ENCODE results near the gene DNAH3.
"Not testable (repeated sequence)": the region's sequence is repeated elsewhere in the genome, so short reads cannot be mapped to it uniquely, and the experiment has no call there.

The DNAH3 gene

DNA sequence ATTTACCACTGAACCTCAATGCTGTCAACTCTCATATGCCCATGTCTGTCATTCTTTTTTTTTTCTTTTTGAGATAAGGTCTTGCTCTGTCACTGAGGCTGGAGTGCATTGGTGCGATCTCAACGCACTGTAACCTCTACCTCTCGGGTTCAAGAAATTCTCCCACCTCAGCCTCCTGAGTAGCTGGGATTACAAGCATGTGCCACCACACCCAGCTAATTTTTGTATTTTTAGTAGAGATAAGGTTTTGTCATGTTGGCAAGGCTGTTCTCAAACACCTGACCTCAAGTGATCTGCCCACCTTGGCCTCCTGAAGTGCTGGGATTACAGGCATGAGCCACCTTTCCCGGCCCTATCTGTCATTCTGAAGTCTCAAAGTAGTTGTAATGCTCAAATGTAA lies 177.4 kb downstream of the DNAH3 start:
- not testable (repeated sequence) for H3K36me3 ChIP-seq (ENCODE audit: control insufficient read depth, insufficient read depth, low read length); H3K9me3 ChIP-seq (ENCODE audit: control insufficient read depth, insufficient read depth, low read length); H3K4me3 ChIP-seq (ENCODE audit: low read length); H3K27ac ChIP-seq (ENCODE audit: low read length); H3K27me3 ChIP-seq (ENCODE audit: control insufficient read depth, insufficient read depth, low read length); H3K4me1 ChIP-seq (ENCODE audit: control insufficient read depth, insufficient read depth, low read length); DNase-seq (ENCODE audit: low read depth, low spot score)
- no CpG with 5 or more reads among the region's 4 CpGs for WGBS (ENCODE audit: insufficient coverage, insufficient read length)

DNA sequence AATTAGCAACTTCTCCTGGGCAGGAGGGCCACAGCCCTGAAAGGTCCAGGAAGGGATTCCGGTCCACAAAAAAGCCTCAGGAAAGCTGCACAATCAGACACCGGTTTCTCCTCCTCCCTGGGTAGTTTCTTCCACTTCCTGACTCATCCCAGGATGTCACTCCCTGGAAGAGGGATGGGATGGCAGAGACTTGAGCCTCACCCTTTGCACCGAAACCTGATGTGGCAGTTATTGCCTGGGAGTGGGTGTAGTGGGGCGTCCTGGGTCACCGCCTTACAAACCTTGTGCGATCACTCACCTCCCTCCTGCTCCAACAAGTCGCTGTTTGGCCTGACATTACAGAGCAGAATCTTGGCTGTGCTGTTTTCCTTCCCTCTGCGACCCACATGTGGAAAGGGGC lies 179.2 kb downstream of the DNAH3 start:
- Histone ChIP-seq H3K27ac (ENCODE audit: low read length) (no peak overlapping the region), H3K4me1 (ENCODE audit: control insufficient read depth, insufficient read depth, low read length) (peaks cover 7% of the 10 kb centered on the region), H3K36me3 (ENCODE audit: control insufficient read depth, insufficient read depth, low read length) (no peaks in the 10 kb centered on the region), H3K27me3 (ENCODE audit: control insufficient read depth, insufficient read depth, low read length) (no peaks in the 10 kb centered on the region), H3K9me3 (ENCODE audit: control insufficient read depth, insufficient read depth, low read length) (no peaks in the 10 kb centered on the region), H3K4me3 (ENCODE audit: low read length) (no peak overlapping the region)
- DNase-seq (ENCODE audit: low read depth, low spot score): no peak
- WGBS (ENCODE audit: insufficient coverage, insufficient read length): no CpG with 5 or more reads among the region's 8 CpGs

DNA sequence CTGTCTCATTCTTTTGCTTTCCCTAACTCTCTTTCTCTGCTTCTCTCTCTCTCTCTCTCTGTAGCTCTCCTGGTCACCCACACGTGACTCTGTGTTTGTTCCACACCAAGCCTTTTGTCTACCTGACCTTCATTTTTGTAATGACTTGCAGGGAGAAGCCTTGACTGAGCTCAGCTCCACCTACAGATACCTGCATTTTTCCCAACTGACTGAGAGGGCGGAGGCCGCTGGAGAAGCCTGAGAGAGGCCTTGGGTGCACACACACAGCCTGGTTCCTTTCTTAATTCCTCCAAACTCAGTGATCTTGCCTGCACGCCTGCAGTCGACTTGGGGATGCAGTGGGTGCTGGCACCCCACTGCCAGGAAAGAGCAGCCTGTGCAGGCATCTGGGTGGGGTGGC lies 181.3 kb downstream of the DNAH3 start:
- no peak for DNase-seq (ENCODE audit: low read depth, low spot score)
- Histone ChIP-seq H3K36me3 (ENCODE audit: control insufficient read depth, insufficient read depth, low read length) (no peaks in the 10 kb centered on the region), H3K4me1 (ENCODE audit: control insufficient read depth, insufficient read depth, low read length) (peaks cover 7% of the 10 kb centered on the region), H3K9me3 (ENCODE audit: control insufficient read depth, insufficient read depth, low read length) (no peaks in the 10 kb centered on the region), H3K27ac (ENCODE audit: low read length) (no peak overlapping the region), H3K27me3 (ENCODE audit: control insufficient read depth, insufficient read depth, low read length) (no peaks in the 10 kb centered on the region), H3K4me3 (ENCODE audit: low read length) (no peak overlapping the region)
- WGBS (ENCODE audit: insufficient coverage, insufficient read length): no CpG with 5 or more reads among the region's 5 CpGs

DNA sequence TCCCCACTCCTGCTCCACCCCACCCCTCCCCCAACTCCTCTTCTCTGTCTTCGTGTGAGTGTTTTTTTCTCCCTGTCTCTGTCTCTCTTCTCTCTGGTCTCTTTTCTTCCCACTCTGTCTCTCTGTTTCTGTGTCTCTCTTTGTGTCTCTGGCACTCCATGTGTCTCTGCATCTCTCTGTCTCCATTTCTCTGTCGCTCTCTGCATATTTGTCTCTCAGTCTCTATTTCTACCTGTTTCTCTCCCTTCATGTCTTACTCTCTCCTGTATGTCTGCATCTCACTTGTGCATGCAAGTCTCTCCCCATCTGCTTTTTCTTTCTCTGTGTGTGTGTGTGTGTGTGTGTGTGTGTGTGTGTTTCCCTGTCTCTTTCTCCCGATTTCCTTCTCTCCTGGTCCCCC lies 181.9 kb downstream of the DNAH3 start:
- no CpG with 5 or more reads among the region's 3 CpGs for WGBS (ENCODE audit: insufficient coverage, insufficient read length)
- no peaks in the 10 kb centered on the region for H3K9me3 ChIP-seq (ENCODE audit: control insufficient read depth, insufficient read depth, low read length)

DNA sequence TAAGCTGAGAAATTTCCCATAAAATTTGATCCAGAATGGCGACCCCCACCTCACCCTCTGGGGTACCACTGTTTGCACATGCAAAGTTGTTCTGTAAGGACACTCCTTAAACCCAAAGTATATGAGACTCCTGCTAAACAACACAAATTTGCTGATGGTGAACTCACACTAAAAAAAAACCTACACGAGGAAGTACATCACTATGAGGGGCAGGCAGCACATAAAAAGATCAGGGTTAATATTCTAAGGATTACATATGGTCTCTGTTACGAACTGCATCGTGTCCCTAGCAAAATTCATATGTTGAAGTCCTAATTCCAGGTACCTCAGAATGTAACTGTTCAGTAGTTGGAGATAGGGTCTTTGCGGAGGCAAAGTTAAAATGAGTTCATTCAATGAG lies 189.7 kb downstream of the DNAH3 start:
- DNase-seq (ENCODE audit: low read depth, low spot score): no peak
- no peak overlapping the region for H3K27ac ChIP-seq (ENCODE audit: low read length)
- no peaks in the 10 kb centered on the region for H3K36me3 ChIP-seq (ENCODE audit: control insufficient read depth, insufficient read depth, low read length)
- H3K9me3 ChIP-seq (ENCODE audit: control insufficient read depth, insufficient read depth, low read length): no peaks in the 10 kb centered on the region
- H3K27me3 ChIP-seq (ENCODE audit: control insufficient read depth, insufficient read depth, low read length): no peaks in the 10 kb centered on the region
- no peaks in the 10 kb centered on the region for H3K4me1 ChIP-seq (ENCODE audit: control insufficient read depth, insufficient read depth, low read length)
- no CpG with 5 or more reads among the region's 5 CpGs for WGBS (ENCODE audit: insufficient coverage, insufficient read length)
- H3K4me3 ChIP-seq (ENCODE audit: low read length): no peak overlapping the region

More for the DNA sequence above, 181.9 kb downstream of the DNAH3 start:
- H3K4me3 ChIP-seq (ENCODE audit: low read length): no peak overlapping the region
- no peaks in the 10 kb centered on the region for H3K27me3 ChIP-seq (ENCODE audit: control insufficient read depth, insufficient read depth, low read length)
- H3K4me1 ChIP-seq (ENCODE audit: control insufficient read depth, insufficient read depth, low read length): peaks cover 7% of the 10 kb centered on the region
- DNase-seq (ENCODE audit: low read depth, low spot score): no peak
- H3K36me3 ChIP-seq (ENCODE audit: control insufficient read depth, insufficient read depth, low read length): no peaks in the 10 kb centered on the region
- H3K27ac ChIP-seq (ENCODE audit: low read length): no peak overlapping the region

DNA sequence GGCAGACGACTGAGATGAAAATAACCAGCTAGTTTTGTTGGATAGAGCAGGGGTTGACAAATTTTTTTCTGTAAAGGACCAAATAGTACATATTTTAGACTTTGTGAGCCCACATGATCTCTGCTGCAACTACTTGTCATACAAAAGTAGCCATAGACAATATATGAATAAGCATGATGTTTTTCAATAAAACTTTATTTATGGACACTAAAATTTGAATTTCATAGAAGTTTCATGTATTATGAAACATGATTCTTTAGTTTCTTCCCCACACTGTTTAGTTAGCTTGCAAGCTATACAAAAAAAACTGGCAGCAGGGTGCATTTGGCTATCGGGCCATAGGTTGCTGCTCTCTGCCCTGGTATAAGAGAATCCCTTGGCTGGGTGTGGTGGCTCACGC lies 193.5 kb downstream of the DNAH3 start:
- Histone ChIP-seq H3K36me3 (ENCODE audit: control insufficient read depth, insufficient read depth, low read length) (no peaks in the 10 kb centered on the region), H3K27me3 (ENCODE audit: control insufficient read depth, insufficient read depth, low read length) (no peaks in the 10 kb centered on the region), H3K4me1 (ENCODE audit: control insufficient read depth, insufficient read depth, low read length) (0 out of 2 replicates have a peak, but pooled peaks cover 2% of the 10 kb centered on the region), H3K4me3 (ENCODE audit: low read length) (no peak overlapping the region), H3K9me3 (ENCODE audit: control insufficient read depth, insufficient read depth, low read length) (no peaks in the 10 kb centered on the region), H3K27ac (ENCODE audit: low read length) (no peak overlapping the region)
- no CpG with 5 or more reads among the region's 3 CpGs for WGBS (ENCODE audit: insufficient coverage, insufficient read length)
- no peak for DNase-seq (ENCODE audit: low read depth, low spot score)

DNA sequence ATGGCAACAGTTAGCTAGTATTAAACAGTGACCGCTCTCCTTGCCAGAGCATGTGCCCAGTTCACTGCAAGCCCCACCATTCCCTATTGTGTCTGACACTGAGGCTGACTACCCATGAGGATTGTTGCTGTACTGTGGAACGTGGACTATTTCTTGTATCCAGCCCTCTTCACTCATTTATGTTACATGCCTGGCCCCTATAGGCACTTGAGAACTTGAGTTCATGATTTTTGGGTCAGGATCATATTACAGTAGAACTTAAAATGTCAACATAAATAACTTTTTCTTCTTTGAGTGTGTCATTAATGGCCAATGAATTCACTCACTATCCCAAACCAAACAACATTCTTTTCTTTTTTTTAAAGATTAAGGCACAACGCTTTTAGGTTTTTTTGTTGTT lies 194.3 kb downstream of the DNAH3 start:
- Histone ChIP-seq H3K27me3 (ENCODE audit: control insufficient read depth, insufficient read depth, low read length) (no peaks in the 10 kb centered on the region), H3K9me3 (ENCODE audit: control insufficient read depth, insufficient read depth, low read length) (no peaks in the 10 kb centered on the region), H3K4me3 (ENCODE audit: low read length) (no peak overlapping the region), H3K36me3 (ENCODE audit: control insufficient read depth, insufficient read depth, low read length) (no peaks in the 10 kb centered on the region), H3K27ac (ENCODE audit: low read length) (no peak overlapping the region), H3K4me1 (ENCODE audit: control insufficient read depth, insufficient read depth, low read length) (0 out of 2 replicates have a peak, but pooled peaks cover 2% of the 10 kb centered on the region)
- DNase-seq (ENCODE audit: low read depth, low spot score): no peak
- WGBS (ENCODE audit: insufficient coverage, insufficient read length): no CpG with 5 or more reads among the region's 3 CpGs

DNA sequence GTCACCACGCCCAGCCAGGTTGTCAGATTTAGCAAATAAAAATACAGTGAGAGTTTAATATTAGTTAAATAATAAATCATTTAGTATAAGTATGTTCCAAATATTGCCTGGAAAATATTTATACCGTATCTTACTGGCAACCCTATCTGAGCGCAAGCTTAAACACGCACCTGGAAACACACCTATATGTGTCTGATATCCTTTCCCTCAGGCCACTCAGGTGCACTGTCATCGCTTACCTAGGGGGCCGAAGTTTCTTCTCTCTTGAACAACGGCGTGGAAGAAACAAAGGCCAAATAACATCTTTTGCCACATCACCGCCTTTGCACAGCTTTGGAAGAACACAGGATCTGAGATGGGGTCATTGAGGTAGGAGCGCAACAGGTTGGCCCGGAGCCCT lies 196.1 kb downstream of the DNAH3 start:
- H3K9me3 ChIP-seq (ENCODE audit: control insufficient read depth, insufficient read depth, low read length): no peaks in the 10 kb centered on the region
- H3K4me1 ChIP-seq (ENCODE audit: control insufficient read depth, insufficient read depth, low read length): 0 out of 2 replicates have a peak, but pooled peaks cover 2% of the 10 kb centered on the region
- no peak overlapping the region for H3K27ac ChIP-seq (ENCODE audit: low read length)
- no peaks in the 10 kb centered on the region for H3K36me3 ChIP-seq (ENCODE audit: control insufficient read depth, insufficient read depth, low read length)
- no CpG with 5 or more reads among the region's 11 CpGs for WGBS (ENCODE audit: insufficient coverage, insufficient read length)
- no peak for DNase-seq (ENCODE audit: low read depth, low spot score)
- no peak overlapping the region for H3K4me3 ChIP-seq (ENCODE audit: low read length)
- H3K27me3 ChIP-seq (ENCODE audit: control insufficient read depth, insufficient read depth, low read length): no peaks in the 10 kb centered on the region

DNA sequence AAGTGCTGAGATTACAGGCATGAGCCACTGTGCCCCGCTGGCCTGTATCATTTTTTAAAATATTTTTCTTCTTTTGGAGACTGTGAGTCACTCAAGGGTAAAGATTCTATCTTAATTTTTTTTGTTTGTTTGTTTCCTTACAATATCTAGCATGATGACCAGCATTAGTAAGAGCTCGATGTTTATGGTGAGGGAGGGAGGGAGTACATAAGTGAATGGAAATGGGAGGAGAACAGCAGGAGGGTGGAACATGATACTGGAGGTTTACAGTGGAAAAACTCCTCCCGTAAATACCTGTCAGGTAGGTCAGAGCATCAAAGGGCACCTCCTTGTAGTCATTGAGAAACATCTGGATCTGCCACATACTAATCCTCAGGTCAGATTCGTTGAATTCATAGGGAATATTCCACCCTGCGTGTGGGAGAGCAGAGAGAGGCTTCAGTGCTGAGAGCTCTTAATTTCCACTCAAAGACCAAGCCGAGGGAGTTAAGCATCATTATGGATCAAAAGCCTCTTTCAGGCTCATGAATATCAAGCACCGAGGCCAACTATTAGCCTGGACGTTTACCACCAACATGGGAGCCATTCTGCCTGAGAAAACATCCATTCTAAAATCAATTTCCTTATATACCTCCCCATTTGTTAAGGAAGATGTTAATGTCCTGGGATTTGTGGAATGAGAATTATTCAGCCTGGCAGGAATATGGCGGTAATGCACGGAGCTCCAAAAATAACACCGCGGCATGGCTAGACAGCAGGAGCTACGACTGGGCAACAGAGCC lies 198.3 kb downstream of the DNAH3 start:
- no peak for DNase-seq (ENCODE audit: low read depth, low spot score)
- Histone ChIP-seq H3K4me3 (ENCODE audit: low read length) (no peak overlapping the region), H3K27ac (ENCODE audit: low read length) (no peak overlapping the region), H3K9me3 (ENCODE audit: control insufficient read depth, insufficient read depth, low read length) (no peaks in the 10 kb centered on the region), H3K27me3 (ENCODE audit: control insufficient read depth, insufficient read depth, low read length) (no peaks in the 10 kb centered on the region), H3K4me1 (ENCODE audit: control insufficient read depth, insufficient read depth, low read length) (0 out of 2 replicates have a peak, but pooled peaks cover 2% of the 10 kb centered on the region), H3K36me3 (ENCODE audit: control insufficient read depth, insufficient read depth, low read length) (no peaks in the 10 kb centered on the region)
- no CpG with 5 or more reads among the region's 13 CpGs for WGBS (ENCODE audit: insufficient coverage, insufficient read length)

DNA sequence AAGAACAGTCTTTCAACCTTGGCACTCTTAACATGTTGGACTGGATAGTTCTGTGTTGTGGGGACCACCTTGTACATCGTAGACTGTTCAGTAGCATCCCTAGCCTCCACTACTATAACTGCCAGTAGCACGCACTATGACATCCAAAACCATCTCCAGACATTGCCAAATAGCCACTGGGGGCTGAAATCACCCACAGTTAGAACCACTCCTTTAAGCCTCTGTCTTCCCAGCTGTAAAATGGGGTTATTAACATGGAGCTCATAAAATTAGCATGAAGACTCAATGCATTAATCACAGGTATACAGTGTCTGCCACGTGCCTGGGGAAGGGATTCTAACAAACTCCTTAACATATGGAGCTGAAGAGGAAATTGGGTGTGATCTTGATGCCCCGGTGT lies 200.4 kb downstream of the DNAH3 start:
- Histone ChIP-seq H3K9me3 (ENCODE audit: control insufficient read depth, insufficient read depth, low read length) (no peaks in the 10 kb centered on the region), H3K36me3 (ENCODE audit: control insufficient read depth, insufficient read depth, low read length) (no peaks in the 10 kb centered on the region), H3K4me3 (ENCODE audit: low read length) (no peak overlapping the region), H3K27ac (ENCODE audit: low read length) (no peak overlapping the region), H3K4me1 (ENCODE audit: control insufficient read depth, insufficient read depth, low read length) (0 out of 2 replicates have a peak, but pooled peaks cover 2% of the 10 kb centered on the region), H3K27me3 (ENCODE audit: control insufficient read depth, insufficient read depth, low read length) (no peaks in the 10 kb centered on the region)
- whole genome bisulfite sequencing (ENCODE audit: insufficient coverage, insufficient read length): no CpG with 5 or more reads among the region's 4 CpGs
- no peak for DNase-seq (ENCODE audit: low read depth, low spot score)

DNA sequence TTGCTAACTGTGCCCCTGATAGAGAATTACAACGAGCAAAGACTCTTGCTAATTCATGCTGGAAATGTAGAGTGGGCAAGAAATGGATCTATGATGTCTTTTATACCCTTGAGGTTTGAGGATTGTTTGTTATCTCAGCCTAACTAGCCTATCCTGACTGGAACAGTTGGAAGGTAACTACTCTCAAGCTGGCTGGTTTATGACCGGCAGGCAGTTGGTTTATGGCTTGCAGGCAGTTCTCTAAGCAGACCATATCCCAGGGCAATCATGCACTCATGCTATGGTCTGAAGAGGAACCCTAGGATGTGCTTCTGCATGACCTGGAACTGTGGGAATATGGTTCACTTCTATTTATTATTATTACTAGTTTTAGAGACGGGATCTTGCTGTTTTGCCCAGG lies 201.0 kb downstream of the DNAH3 start:
- Histone ChIP-seq H3K9me3 (ENCODE audit: control insufficient read depth, insufficient read depth, low read length) (no peaks in the 10 kb centered on the region), H3K36me3 (ENCODE audit: control insufficient read depth, insufficient read depth, low read length) (no peaks in the 10 kb centered on the region), H3K27me3 (ENCODE audit: control insufficient read depth, insufficient read depth, low read length) (no peaks in the 10 kb centered on the region), H3K4me3 (ENCODE audit: low read length) (no peak overlapping the region), H3K4me1 (ENCODE audit: control insufficient read depth, insufficient read depth, low read length) (0 out of 2 replicates have a peak, but pooled peaks cover 2% of the 10 kb centered on the region), H3K27ac (ENCODE audit: low read length) (no peak overlapping the region)
- no CpG with 5 or more reads among the region's 3 CpGs for WGBS (ENCODE audit: insufficient coverage, insufficient read length)
- no peak for DNase-seq (ENCODE audit: low read depth, low spot score)
